Neural cell (in vitro differentiated cells): ENCODE results near the gene COASY. TPM values are rescaled to one million over a fixed set of nuclear protein-coding genes. Genes with fewer than 3 reads are reported as not detected.

Experiments
- H2AFZ ChIP-seq: fragments of 200-600, 300-800 bp; sonication (generic), shearing (Covaris generic); 2 replicates; pipeline ENCODE4 v1.6.0; 2014; ENCODE audit warnings: low read depth, mild to moderate bottlenecking, antibody characterized with exemption, low read length, moderate library complexity
- H3F3A ChIP-seq: fragments of 200-600 bp; shearing (Covaris generic); 2 replicates; pipeline ENCODE4 v1.6.1; 2016; ENCODE audit warnings: mild to moderate bottlenecking, moderate library complexity, mixed read lengths, antibody characterized with exemption, low read length; ENCODE audit not compliant: insufficient read depth, poor library complexity, severe bottlenecking
- H3K27ac ChIP-seq: fragments of 200-600, 300-800 bp; sonication (generic), shearing (Covaris generic); 2 replicates; pipeline ENCODE4 v1.5.1; 2014; ENCODE audit warnings: mild to moderate bottlenecking, low read length, moderate library complexity
- H3K27me3 ChIP-seq: fragments of 300-800, 200-600 bp; sonication (generic), shearing (Covaris generic); 2 replicates; pipeline ENCODE4 v1.6.0; 2014; ENCODE audit warnings: mild to moderate bottlenecking, low read depth, low read length, moderate library complexity; ENCODE audit not compliant: insufficient read depth
- H3K36me3 ChIP-seq: fragments of 300-800, 200-600 bp; sonication (generic), shearing (Covaris generic); 2 replicates; pipeline ENCODE4 v1.5.1; 2014; ENCODE audit warnings: mild to moderate bottlenecking, antibody characterized with exemption, low read length, moderate library complexity; ENCODE audit not compliant: insufficient read depth
- H3K4me2 ChIP-seq: fragments of 300-800, 200-600 bp; sonication (generic), shearing (Covaris generic); 2 replicates; pipeline ENCODE4 v1.6.0; 2014; ENCODE audit warnings: mild to moderate bottlenecking, low read length
- H3K4me3 ChIP-seq: fragments of 300-800, 200-600 bp; sonication (generic), shearing (Covaris generic); 2 replicates; pipeline ENCODE4 v1.5.1; 2014; ENCODE audit warnings: mild to moderate bottlenecking, low read length, moderate library complexity
- H3K79me2 ChIP-seq: fragments of 200-600 bp; shearing (Covaris generic); replicated peaks from 2 replicates; pipeline ENCODE4 v1.6.0; 2014; ENCODE audit warnings: mild to moderate bottlenecking, low read length, moderate library complexity; ENCODE audit not compliant: insufficient read depth
- H3K9ac ChIP-seq: fragments of 300-800, 200-600 bp; sonication (generic), shearing (Covaris generic); 2 replicates; pipeline ENCODE4 v1.6.1; 2016; ENCODE audit warnings: mild to moderate bottlenecking, low read length, mixed read lengths
- H3K9me2 ChIP-seq: fragments of 200-600 bp; shearing (Covaris generic); 2 replicates; pipeline ENCODE4 v1.6.1; 2016; ENCODE audit warnings: mild to moderate bottlenecking, low read length, mixed read lengths; ENCODE audit not compliant: insufficient read depth
- H3K9me3 ChIP-seq: fragments of 200-600, 300-800 bp; sonication (generic), shearing (Covaris generic); 2 replicates; pipeline ENCODE4 v1.6.1; 2016; ENCODE audit warnings: mild to moderate bottlenecking, mixed run types, low read length, moderate library complexity, mixed read lengths
- H4K20me1 ChIP-seq: fragments of 200-600 bp; shearing (Covaris generic); 2 replicates; pipeline ENCODE4 v1.6.1; 2016; ENCODE audit warnings: mild to moderate bottlenecking, mixed run types; ENCODE audit not compliant: insufficient read depth
- EP300 ChIP-seq: fragments of 450-650 bp; conservative IDR thresholded peaks from 2 replicates; pipeline ENCODE4 v1.6.1; 2014; ENCODE audit warnings: antibody characterized with exemption, mild to moderate bottlenecking, moderate library complexity; ENCODE audit not compliant: poor library complexity, severe bottlenecking
- EZH2 ChIP-seq: fragments of 200-600, 300-800 bp; shearing (Covaris generic), sonication (generic); IDR thresholded peaks from 2 replicates; pipeline ENCODE4 v1.6.1; 2014; ENCODE audit warnings: antibody characterized with exemption, low read length, borderline replicate concordance, mild to moderate bottlenecking; ENCODE audit not compliant: insufficient read depth, poor library complexity, severe bottlenecking
- MXI1 ChIP-seq: fragments of 450-650 bp; conservative IDR thresholded peaks from 2 replicates; pipeline ENCODE4 v1.6.1; 2014; ENCODE audit warnings: antibody characterized with exemption, mild to moderate bottlenecking; ENCODE audit not compliant: poor library complexity, severe bottlenecking
- POLR2AphosphoS5 ChIP-seq: IDR thresholded peaks from 2 replicates; pipeline ENCODE4 v1.6.1; 2012
- RAD21 ChIP-seq: fragments of 450-650 bp; conservative IDR thresholded peaks from 2 replicates; pipeline ENCODE4 v1.6.1; 2014; ENCODE audit warnings: antibody characterized with exemption, mild to moderate bottlenecking, moderate library complexity
- REST ChIP-seq: IDR thresholded peaks from 2 replicates; pipeline ENCODE4 v1.6.1; 2012; ENCODE audit warnings: borderline replicate concordance
- SMC3 ChIP-seq: fragments of 450-650 bp; conservative IDR thresholded peaks from 2 replicates; pipeline ENCODE4 v1.6.1; 2014; ENCODE audit warnings: antibody characterized with exemption, mild to moderate bottlenecking, moderate library complexity; ENCODE audit not compliant: poor library complexity
- TAF1 ChIP-seq: IDR thresholded peaks from 2 replicates; pipeline ENCODE4 v1.6.1; 2012; ENCODE audit warnings: low read depth
- polyA plus RNA-seq: library from polyadenylated mRNA; depleted of rRNA; stranded (reverse); fragments of >200 nt; gene quantifications from 2 replicates; pipeline ENCODE4 v1.2.3, GENCODE V29; 2014
- TF ChIP-seq, protein P1 (sequence below): fragments of 450-650 bp; IDR thresholded peaks from 2 replicates; pipeline ENCODE4 v1.5.1; 2014; ENCODE audit warnings: antibody characterized with exemption, mild to moderate bottlenecking, moderate library complexity; ENCODE audit not compliant: poor library complexity, severe bottlenecking

Gene COASY
- polyA plus RNA-seq, 1 donor from 2014 or later = 8.2 TPM

GRCh38 chr17:42537156-42537805, 24.7 kb upstream of the COASY start:
- Histone ChIP-seq H3K9ac (peak overlapping the region; percentile 68), H3K36me3 (no peaks in the 10 kb centered on the region), H3K9me2 (no peaks in the 10 kb centered on the region), H4K20me1 (no peaks in the 10 kb centered on the region), H3K9me3 (no peaks in the 10 kb centered on the region), H3F3A (no peaks in the 10 kb centered on the region), H3K27me3 (no peaks in the 10 kb centered on the region), H3K4me2 (peak overlapping the region; percentile 59), H2AFZ (peak overlapping the region; percentile 40), H3K27ac (no peak overlapping the region), H3K79me2 (no peaks in the 10 kb centered on the region), H3K4me3 (peak overlapping the region; percentile 81)
- TF ChIP-seq, protein P1, sequence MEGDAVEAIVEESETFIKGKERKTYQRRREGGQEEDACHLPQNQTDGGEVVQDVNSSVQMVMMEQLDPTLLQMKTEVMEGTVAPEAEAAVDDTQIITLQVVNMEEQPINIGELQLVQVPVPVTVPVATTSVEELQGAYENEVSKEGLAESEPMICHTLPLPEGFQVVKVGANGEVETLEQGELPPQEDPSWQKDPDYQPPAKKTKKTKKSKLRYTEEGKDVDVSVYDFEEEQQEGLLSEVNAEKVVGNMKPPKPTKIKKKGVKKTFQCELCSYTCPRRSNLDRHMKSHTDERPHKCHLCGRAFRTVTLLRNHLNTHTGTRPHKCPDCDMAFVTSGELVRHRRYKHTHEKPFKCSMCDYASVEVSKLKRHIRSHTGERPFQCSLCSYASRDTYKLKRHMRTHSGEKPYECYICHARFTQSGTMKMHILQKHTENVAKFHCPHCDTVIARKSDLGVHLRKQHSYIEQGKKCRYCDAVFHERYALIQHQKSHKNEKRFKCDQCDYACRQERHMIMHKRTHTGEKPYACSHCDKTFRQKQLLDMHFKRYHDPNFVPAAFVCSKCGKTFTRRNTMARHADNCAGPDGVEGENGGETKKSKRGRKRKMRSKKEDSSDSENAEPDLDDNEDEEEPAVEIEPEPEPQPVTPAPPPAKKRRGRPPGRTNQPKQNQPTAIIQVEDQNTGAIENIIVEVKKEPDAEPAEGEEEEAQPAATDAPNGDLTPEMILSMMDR = no peak
- TF ChIP-seq TAF1 (no peak), SMC3 (no peak), EP300 (no peak), EZH2 (no peak), REST (no peak), POLR2AphosphoS5 (no peak), MXI1 (no peak), RAD21 (no peak)

- H3K27ac ChIP-seq = no peak overlapping the region
- TF ChIP-seq EZH2 (no peak), MXI1 (no peak), EP300 (no peak), POLR2AphosphoS5 (no peak), SMC3 (no peak), RAD21 (no peak), TAF1 (no peak), REST (no peak)
- TF ChIP-seq, protein P1 = no peak
- H3K4me3 ChIP-seq = no peak overlapping the region
These were observed 24.0 kb upstream of the COASY start for GRCh38 chr17:42537826-42538451.

More at GRCh38 chr17:42537826-42538451, 24.0 kb upstream of the COASY start:
- Histone ChIP-seq H4K20me1 (no peaks in the 10 kb centered on the region), H3K9me3 (no peaks in the 10 kb centered on the region), H3K36me3 (no peaks in the 10 kb centered on the region), H3K4me2 (no peak overlapping the region), H3F3A (no peaks in the 10 kb centered on the region), H3K9ac (no peak overlapping the region), H2AFZ (no peak overlapping the region), H3K9me2 (no peaks in the 10 kb centered on the region), H3K79me2 (no peaks in the 10 kb centered on the region), H3K27me3 (no peaks in the 10 kb centered on the region)
